GM19467 (cell line): ENCODE results near the gene RSPH1.

Experiments
- ATAC-seq: cut with Tn5 transposase; IDR thresholded peaks from one replicate; pipeline ENCODE4 v1.9.1; 2021; ENCODE audit warnings: mild to moderate bottlenecking, moderate library complexity; ENCODE audit not compliant: unreplicated experiment

RSPH1 gene

DNA sequence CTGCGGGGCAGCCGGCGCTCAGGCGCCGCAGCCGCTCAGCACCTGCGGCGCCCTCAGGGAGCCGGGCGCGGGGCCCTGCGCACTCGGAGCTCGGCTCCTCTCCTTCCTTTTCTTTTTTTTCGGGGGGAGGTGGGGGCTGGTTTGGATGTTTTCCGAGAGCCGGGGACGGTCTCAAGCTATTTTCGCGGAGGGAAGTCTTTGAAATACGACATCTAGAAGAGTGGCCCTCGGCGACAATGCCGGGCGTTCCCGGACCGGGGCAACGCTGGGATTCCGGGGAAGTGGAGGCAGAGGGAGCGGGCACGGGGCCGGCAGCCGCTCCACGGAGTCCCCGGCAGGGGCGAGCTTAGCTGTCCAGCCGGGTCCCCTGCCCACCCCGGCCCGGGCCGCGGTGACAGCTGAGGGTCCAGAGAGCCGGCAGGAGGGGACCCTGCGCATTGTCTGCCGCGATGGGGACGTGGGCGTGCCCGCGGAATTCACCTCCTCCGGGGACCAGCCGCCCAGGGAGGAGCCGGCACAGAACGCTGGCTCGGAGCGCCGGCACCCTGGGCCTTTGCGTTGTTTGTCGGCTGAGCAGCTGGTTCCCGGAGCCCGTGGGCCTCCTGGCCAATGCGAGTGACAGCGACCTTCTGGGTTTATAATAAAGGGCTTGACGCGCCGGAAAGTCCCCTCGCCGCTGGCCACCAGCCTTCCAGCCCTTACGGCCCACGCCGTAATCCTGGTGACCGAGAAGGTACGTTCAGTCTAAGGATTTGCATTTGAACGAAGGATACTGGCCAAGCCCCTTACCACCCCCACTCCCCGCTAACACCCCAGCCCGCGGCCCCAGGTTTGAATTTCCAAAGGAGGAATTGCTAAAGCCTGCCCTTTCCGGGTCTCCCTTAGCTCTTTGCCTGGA lies 18.2 kb upstream of the RSPH1 start:
- ATAC-seq = no peak

DNA sequence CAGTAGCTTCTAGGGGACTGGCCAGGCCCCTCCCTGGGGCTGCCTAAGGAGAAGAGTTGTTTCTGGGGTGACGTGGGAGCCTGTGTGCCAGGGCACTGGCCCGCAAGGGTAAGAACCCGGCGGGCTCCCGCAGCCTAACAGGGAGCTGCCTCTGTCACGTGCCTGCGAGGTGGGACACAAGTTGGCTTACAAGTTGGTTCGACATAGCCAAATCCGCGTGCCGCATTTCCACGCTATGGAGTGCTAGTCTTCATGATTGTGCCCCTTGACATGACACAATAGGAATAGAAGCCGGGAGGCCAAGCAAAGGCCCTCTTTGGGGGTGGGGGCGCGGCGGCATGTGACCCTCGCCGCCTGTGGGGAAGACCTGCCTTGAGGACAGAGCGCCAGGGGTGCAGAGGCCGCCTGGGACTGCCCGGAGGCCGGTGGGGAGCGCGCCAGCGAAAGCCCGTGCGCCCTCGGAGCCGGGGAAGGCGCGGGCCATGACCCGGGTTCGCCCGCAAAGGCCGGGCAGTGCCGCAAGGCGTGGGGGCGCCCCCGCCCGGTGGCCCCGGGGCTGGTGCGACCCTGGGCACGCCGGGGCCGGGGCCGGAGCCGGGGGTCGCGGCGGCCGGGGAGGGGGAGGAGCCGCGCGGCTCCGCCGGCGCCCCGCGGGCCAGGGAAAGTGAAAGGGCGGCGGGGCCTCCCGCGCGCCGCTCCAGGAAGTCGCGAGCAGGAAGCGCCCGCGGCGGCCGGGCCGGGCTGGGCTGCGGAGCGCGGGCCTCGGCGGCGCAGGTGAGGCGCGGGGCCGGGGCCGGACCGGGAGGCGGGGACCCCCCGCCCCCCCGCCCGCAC lies 17.3 kb upstream of the RSPH1 start, which contains the start of gene SLC37A1:
Gene SLC37A1, plus strand, starts transcription at position 702 of the 834 bp plus-strand sequence. CDS start 4,603 bp downstream, outside the sequence.
- peak; percentile 51 for ATAC-seq

DNA sequence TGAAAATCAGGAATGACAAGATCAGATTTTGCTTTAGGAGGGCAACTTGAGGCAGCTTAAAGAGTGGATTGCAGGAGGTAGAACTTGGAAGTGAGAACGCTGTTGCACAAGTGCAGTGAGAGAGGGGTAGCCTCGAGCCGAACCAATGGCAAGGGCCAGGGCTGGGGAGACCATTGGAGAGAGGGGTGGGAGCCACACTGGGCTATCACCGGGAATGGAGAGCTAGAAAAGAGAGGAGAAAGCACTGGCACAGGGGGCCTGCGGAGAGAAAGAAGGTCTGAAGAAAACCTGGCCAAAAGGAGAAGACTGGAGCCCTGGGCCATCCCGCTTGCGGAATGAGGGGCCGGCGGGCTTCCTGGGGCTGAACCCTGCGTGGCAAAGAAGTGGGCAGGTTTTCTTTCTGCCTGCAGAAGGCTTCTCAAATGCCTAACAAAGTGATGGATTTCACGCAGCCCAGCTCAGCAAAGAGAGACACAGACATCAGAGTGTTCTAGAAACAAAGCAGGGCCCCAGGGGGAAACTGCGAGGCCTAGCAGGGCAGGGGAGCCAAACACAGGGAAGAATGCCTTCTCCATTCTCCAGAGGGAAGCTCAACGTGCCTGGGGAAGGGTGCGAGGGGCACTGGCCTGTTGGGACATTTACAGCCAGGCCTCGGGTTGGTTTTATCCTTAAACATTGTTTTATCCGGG lies 16.5 kb upstream of the RSPH1 start:
- ATAC-seq = no peak

DNA sequence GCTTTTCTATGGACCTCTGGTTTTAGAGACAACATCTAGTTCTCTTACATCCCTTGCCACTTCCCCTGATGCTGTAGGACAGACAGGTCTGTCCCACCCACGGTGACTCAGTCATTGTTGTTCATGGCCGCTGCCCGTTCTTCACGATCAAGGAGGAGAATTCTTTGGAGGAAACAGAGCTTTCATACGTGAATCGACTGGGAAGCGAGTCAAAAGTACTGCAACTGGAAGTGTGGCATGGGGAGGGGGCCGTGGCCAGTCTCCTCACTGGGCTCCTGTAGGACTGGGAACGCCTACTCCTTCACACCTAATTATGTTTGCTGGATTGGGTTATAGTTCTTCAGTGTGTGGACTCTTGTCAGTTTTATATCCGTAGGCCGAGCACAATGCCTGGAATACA lies 13.2 kb upstream of the RSPH1 start:
- ATAC-seq = no peak

DNA sequence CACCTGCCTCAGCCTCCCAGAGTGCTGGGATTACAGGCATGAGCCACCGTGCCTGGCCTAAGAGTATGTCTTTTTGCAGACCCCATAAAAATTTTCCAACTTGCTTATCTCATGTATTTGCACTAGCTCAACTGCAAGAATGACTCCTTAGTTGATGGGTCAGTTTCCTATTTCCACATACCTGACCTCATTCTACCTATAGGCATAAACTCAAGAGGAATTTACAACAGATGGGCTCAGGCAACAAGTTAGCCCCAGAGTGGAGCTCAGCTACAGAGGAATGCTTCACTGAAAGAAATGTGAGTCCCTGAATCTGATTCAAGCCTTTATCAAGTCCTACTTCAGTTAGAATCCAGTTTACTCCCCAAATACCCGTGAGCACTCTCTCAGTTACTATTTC lies 12.3 kb upstream of the RSPH1 start:
- ATAC-seq = no peak

DNA sequence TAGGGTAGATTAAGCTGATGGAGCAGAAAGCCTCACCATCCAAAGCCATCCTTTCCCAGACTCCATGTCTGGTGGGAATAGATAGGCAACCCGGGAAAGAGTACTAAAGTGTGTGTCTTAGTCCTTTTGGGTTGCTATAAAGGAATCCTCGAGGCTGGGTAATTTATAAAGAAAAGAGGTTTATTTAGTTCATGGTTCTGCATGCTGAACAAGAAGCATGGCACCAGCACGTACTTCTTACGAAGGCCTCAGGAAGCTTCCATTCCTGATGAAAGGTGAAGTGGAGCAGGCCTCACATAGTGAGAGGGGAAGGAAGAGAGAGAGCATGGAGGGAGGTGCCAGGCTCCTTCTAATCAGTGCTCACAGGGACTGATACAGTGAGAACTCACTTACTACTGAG lies 11.4 kb upstream of the RSPH1 start:
- no peak for ATAC-seq

DNA sequence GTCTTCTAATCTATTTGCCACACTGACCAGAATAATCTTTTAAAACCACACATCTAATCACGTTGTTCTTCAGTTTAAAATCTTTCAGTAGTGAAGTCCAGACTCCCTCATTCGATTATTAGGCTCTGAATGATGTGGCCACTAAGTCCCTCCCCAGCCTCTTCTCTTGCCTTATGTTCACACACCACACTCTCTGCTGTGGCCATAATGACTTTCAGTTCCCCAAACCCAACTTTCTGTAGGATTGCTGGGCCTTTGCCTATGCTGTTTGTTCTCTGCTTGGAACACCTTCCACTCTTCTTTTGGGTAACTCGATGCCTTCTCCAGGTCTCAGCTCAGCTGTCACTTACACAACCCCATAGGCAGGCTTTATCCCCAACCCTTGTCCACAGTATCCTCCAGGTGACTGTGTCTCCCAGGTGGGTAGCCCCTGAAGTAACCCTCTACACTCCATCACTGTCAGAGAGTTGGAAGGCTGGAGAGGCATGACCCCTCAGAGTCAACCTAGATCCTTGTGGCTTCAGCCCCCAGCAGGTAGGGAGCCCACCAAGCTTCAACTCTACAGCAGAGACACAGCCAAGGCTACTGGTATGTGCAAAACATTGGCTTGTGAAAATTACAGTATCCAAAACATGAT lies 9.2 kb upstream of the RSPH1 start:
- ATAC-seq = peak; percentile 61

DNA sequence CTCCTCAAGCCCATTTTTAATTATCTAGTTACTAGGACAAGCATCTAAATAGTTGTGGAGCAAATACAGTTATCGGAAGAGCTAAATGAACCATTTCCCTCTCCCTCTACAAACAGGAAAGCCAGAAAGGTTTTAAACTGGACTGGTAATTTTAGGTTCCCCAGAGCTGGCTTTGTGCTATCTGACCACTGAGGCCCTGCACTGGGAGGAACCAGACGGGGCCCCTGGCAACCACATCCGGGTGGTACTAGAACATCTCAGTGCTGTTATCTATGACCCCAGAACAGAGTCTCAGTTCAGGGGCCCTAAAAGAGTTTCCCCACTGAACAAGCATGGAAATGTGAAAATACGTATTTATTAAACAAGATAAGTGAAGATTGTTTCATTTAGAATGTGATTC lies 7.7 kb upstream of the RSPH1 start:
- no peak for ATAC-seq

DNA sequence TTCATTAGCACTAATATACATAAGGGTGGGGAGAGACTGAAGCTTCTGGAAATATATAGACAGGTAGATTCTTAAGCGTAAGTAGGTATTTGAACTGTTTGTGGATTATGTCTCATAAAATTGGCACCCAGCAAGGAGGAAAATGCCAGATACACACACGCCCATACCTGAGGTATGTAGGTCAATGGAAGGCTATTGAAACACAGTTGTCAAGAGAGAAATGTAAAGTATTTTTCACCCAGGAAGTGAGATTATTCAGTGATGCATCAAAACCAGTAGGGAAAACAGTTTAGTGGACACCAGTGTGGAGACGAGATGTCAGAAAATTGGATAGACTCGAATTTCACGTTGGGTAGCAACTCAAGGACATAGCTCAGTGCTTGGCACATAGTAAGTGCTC lies 4.7 kb upstream of the RSPH1 start:
- ATAC-seq = no peak

DNA sequence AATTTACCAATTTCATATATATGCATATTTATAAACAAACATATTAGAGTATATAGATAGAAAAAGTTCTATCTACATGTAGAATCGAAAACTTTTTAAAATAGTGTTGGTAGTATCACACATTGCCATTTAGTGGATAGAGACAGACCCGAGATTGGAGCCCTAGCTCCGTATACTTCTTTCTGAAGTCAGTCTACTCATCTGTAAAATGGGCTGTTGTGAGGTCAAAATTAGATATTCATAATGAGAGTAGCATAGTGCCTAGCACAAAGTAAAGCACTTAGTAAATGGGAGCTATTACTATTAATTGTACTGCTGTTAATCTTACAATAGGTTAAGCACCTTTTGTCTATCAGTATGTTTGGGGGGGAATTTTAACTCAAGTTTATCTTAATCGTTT lies 4.2 kb upstream of the RSPH1 start:
- ATAC-seq = no peak

DNA sequence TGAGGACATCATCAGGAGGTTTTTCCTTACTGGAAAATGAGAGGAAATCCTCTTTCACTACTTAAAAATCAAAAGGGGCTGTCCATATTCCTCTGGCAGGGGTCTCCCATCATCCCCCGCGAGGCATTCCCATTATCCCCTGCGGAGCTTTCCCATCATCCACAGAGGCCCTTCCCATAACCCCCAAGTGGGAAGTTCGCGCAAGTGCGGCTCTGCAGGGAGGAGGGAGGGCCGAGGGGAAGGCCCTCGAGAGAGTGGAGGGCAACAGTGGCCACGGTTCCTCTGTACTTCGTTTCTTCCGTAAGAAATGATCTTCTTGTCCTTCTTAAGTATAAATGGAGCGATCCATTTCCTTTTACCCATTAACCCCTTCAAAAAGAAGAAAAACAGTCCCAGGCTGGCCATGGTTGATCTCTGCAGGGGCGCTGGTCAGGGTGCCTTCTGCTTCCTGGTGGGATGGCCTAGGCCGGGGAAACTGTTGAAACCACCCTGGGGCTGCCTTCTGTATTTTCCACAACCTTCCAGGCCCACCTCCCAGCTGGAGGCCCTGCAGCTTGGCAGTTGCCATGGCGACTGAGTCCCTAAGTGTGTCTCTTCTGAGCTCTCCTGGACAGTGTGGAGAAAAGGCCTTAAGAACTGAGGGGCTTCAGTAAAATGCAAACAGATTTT lies 3.6 kb upstream of the RSPH1 start:
- ATAC-seq = no peak

DNA sequence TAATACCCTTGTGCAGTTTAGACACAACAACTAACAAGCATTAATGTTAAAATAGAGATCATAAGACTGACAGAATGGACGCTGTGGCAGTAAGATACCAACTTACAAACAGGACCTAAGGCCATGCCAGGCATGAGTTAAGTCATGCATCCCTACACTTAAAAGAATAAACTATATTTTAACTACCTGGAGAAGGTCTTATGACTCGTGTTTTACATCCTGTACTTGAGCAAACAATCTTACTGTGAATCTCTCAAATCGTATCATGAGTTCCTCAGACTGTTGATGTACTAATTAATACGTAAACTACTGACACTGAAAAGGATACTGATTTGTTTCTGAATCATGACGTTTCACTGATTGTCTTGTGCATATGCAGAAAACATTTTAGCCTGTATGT lies 2.0 kb upstream of the RSPH1 start:
- ATAC-seq = no peak

DNA sequence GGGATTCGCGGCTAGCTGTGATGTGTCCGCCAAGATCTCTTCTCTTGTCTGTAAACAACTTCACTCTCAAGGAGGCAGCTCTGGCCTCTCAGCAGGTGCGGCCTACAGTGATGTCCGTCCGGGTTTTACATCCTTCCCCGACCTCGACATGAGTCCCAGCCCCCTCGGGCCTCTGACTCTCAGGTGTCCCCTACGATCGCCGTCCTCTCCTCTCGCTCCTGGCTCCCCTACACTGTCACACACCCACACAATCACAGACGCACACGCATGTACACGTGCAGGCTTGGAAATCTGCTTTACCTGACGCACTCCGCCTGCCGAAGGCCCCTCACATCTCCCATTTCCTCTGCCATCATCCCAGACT lies 797 bp upstream of the RSPH1 start:
- no peak for ATAC-seq

DNA sequence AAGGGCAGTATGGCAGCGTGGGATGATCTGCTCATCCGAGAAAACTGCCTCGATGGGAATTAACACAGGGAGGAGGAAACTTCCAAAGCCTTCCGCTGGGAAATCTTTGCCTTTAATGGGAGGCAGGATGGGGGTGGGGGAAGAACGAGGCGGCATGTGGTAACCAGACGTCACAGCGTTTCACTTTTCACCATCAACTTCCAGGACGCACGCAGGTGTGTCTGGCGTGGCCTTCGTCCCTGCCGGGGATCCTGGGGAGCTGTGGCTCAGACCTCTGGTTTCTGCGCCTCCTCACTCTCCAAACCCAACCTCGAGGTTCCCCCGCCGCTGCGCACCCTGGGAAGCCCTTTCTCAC lies 282 bp downstream of the RSPH1 start:
- ATAC-seq = no peak

DNA sequence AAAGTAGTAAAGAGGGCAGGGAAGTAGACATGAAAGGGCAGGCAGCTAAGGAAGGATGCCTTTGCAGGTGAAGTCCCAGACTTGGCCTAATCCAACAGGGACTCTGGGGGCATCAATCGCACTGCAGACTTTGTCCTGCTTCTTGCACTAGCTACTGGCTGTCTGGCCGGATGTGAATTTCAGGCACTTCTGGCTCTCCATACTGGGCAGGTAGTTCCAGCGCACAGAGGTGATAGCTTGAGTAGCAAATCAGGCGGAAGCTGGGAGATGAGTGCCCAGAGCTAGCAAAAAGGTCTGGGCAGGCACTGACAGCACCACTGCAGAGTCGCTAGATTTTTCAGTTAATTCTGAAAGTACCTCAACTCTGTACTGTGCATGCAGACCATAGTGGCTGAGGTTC lies 997 bp downstream of the RSPH1 start:
- ATAC-seq = no peak

DNA sequence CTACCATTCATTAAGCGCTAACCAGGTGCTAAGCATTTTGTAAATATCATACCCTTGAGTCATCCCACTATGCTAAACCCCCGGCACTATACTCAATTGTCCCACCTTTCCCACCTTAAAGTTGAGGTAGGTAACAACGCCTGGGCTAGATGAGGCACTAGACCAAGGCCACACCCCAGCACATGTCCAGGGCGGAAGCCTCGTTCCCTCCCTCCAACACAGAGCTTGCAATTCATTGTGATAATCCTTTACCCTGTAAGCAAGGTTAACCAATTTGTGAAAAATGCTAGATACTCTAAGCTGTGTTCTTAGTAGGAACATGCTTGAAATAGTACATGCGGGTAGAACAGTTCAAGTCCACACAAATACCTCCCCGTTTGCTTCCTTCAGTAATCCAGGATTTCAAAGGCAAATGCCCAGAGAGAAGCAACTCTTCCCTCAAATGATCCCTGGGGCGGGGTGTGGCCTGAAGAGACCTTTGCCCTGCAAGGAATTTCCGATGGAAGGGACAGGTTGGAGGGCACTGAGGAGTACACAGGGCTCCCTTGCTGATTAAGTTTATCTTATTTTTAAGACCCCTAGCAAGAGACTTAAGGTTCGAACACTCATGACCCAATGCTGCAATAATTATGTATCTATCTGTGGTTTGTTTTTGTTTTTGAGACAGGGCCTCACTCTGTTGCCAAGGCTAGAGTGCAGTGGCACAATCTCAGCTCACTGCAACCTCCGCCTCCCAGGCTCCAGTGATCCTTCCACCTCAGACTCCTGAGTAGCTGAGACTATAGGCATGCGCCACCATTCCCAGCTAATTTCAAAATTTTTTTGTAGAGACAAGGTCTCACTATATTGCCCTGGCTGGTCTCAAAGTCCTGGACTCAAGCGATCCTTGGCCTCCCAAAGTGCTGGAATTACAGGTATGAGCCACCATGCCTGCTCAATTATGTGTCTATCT lies 2.6 kb downstream of the RSPH1 start:
- no peak for ATAC-seq

DNA sequence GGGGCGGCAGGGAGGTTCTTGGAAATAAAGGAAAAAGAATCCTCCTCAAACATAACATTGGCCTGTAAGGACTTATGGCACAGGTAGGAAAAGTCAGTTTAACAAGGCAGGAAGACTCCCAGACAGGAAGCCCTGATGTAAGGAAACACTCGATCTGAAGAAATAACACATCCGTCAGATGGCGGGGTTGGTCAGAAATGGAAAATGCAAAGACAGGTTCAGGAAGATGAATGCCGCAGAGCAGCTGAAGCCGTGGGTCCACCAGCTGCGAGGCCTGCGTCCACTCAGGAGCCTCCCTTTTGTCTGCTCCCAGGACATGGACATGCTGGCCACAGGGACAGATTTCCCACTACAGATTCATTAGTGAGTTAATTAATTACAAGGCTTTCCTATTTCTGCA lies 3.8 kb downstream of the RSPH1 start:
- ATAC-seq = no peak

DNA sequence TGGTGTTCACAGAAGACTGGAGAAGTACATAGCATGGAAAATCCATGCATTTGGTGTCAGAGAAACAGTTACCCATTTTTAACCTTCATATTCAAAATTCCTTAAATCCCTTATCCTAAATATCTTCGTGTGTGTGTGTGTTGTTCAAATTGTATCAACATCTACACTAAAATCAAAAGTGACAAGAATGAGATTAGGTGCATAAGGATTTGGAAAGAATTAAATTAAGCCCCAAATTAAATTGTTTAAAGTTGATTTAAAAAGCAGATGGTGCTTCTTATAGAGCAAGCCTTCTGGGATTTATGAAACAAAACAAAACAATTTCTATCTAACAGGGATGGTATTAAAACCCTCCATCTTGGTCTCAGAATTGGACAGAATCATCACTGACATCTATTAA lies 4.7 kb downstream of the RSPH1 start:
- no peak for ATAC-seq

DNA sequence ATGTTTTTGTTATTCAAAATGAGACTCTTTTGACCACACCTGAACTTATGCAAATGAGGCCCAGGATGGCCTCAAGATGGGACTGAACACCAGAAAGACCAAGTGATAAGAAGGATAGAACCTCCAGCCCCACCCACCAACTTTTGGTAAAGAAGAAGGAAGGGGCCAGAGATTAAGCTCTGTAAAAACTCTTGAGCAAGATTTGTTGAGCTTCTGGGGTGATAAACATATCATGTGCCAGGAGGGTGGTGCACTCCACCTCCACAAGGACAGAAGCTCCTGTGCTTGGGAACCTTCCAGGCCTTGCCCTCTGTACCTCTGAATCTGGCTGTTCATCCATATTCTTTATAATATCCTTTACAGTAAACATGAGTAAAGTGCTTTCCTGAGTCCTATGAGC lies 5.3 kb downstream of the RSPH1 start:
- no peak for ATAC-seq
